HEK293 (cell line): ENCODE measurements around the gene RELCH.

Source experiments
- BCL6B ChIP-seq: fragments of 450-650 bp; formaldehyde crosslinking; IDR thresholded peaks from 2 replicates; pipeline ENCODE4 v1.5.1; 2017; ENCODE audit warnings: missing biosample characterization, missing genetic modification characterization
- GLIS2 ChIP-seq: fragments of 450-650 bp; formaldehyde crosslinking; IDR thresholded peaks from 2 replicates; pipeline ENCODE4 v1.5.1; 2016; ENCODE audit warnings: missing biosample characterization, missing genetic modification characterization
- INSM2 ChIP-seq: fragments of 450-650 bp; formaldehyde crosslinking; IDR thresholded peaks from 2 replicates; pipeline ENCODE4 v1.5.1; 2016; ENCODE audit warnings: missing biosample characterization, missing genetic modification characterization
- KLF9 ChIP-seq: fragments of 450-650 bp; formaldehyde crosslinking; IDR thresholded peaks from 2 replicates; pipeline ENCODE4 v1.5.1; 2016; ENCODE audit warnings: missing biosample characterization, missing genetic modification characterization, low read depth
- PBX3 ChIP-seq: sonication (generic); formaldehyde crosslinking; IDR thresholded peaks from 2 replicates; pipeline ENCODE4 v1.8.1; 2022; ENCODE audit warnings: mild to moderate bottlenecking, moderate library complexity, missing genetic modification reagents
- PRDM10 ChIP-seq: fragments of 450-650 bp; formaldehyde crosslinking; IDR thresholded peaks from 2 replicates; pipeline ENCODE4 v1.5.1; 2016; ENCODE audit warnings: missing biosample characterization, missing genetic modification characterization
- SP3 ChIP-seq: fragments of 450-650 bp; formaldehyde crosslinking; IDR thresholded peaks from 2 replicates; pipeline ENCODE4 v1.5.1; 2016; ENCODE audit warnings: missing biosample characterization, missing genetic modification characterization
- WT1 ChIP-seq: fragments of 450-650 bp; formaldehyde crosslinking; IDR thresholded peaks from 2 replicates; pipeline ENCODE4 v1.5.1; 2016; ENCODE audit warnings: missing biosample characterization, missing genetic modification characterization
- ZBTB10 ChIP-seq: fragments of 450-650 bp; formaldehyde crosslinking; IDR thresholded peaks from 2 replicates; pipeline ENCODE4 v1.5.1; 2016; ENCODE audit warnings: missing biosample characterization, missing genetic modification characterization
- ZBTB26 ChIP-seq: fragments of 450-650 bp; formaldehyde crosslinking; optimal IDR thresholded peaks from 2 replicates; pipeline ENCODE3; 2016; ENCODE audit warnings: missing biosample characterization, mild to moderate bottlenecking, missing genetic modification characterization
- ZBTB8A ChIP-seq: fragments of 450-650 bp; formaldehyde crosslinking; IDR thresholded peaks from 2 replicates; pipeline ENCODE4 v1.5.1; 2016; ENCODE audit warnings: missing biosample characterization, missing genetic modification characterization
- ZFP69B ChIP-seq: fragments of 450-650 bp; formaldehyde crosslinking; IDR thresholded peaks from 2 replicates; pipeline ENCODE4 v1.5.1; 2016; ENCODE audit warnings: missing biosample characterization, missing genetic modification characterization
- ZNF132 ChIP-seq: fragments of 450-650 bp; formaldehyde crosslinking; IDR thresholded peaks from 2 replicates; pipeline ENCODE4 v1.5.1; 2017; ENCODE audit warnings: missing biosample characterization, missing genetic modification characterization, borderline replicate concordance
- ZNF133 ChIP-seq: fragments of 450-650 bp; formaldehyde crosslinking; IDR thresholded peaks from 2 replicates; pipeline ENCODE4 v1.5.1; 2016; ENCODE audit warnings: missing biosample characterization, missing genetic modification characterization
- ZNF2 ChIP-seq: fragments of 450-650 bp; formaldehyde crosslinking; IDR thresholded peaks from 2 replicates; pipeline ENCODE4 v1.5.1; 2016; ENCODE audit warnings: missing biosample characterization, missing genetic modification characterization
- ZNF341 ChIP-seq: fragments of 450-650 bp; formaldehyde crosslinking; IDR thresholded peaks from 2 replicates; pipeline ENCODE4; 2016; ENCODE audit warnings: low read depth, missing biosample characterization, missing genetic modification characterization
- ZNF362 ChIP-seq: fragments of 450-650 bp; formaldehyde crosslinking; IDR thresholded peaks from 2 replicates; pipeline ENCODE4 v1.5.1; 2016; ENCODE audit warnings: missing biosample characterization, missing genetic modification characterization
- ZNF398 ChIP-seq: fragments of 450-650 bp; formaldehyde crosslinking; IDR thresholded peaks from 2 replicates; pipeline ENCODE4 v1.5.1; 2017; ENCODE audit warnings: missing biosample characterization, missing genetic modification characterization
- ZNF48 ChIP-seq: fragments of 450-650 bp; formaldehyde crosslinking; IDR thresholded peaks from 2 replicates; pipeline ENCODE4 v1.5.1; 2016; ENCODE audit warnings: missing biosample characterization, missing genetic modification characterization
- ZNF664 ChIP-seq: fragments of 450-650 bp; formaldehyde crosslinking; IDR thresholded peaks from 2 replicates; pipeline ENCODE4 v1.5.1; 2016; ENCODE audit warnings: missing biosample characterization, missing genetic modification characterization
- ZNF785 ChIP-seq: fragments of 450-650 bp; formaldehyde crosslinking; IDR thresholded peaks from 2 replicates; pipeline ENCODE4 v1.5.1; 2016; ENCODE audit warnings: missing biosample characterization, missing genetic modification characterization
- ZNF791 ChIP-seq: fragments of 450-650 bp; formaldehyde crosslinking; IDR thresholded peaks from 2 replicates; pipeline ENCODE4 v1.5.1; 2016; ENCODE audit warnings: missing biosample characterization, missing genetic modification characterization

RELCH gene

GRCh38 chr18:62324917-62325805, 138.1 kb downstream of the RELCH start, which contains the start of gene TNFRSF11A (continued):
- TF ChIP-seq ZFP69B (tag by site-specific recombination) (peak; percentile 91), GLIS2 (tag by site-specific recombination) (0 out of 2 replicates have a peak, but pooled peaks have one; percentile 11), KLF9 (tag by site-specific recombination) (0 out of 2 replicates have a peak, but pooled peaks have one; percentile 17), PRDM10 (tag by site-specific recombination) (no peak), ZNF362 (tag by site-specific recombination) (no peak), PBX3 (CRISPR knock-in tag) (no peak), WT1 (tag by site-specific recombination) (no peak), ZNF785 (tag by site-specific recombination) (0 out of 2 replicates have a peak, but pooled peaks have one; percentile 7), ZNF791 (tag by site-specific recombination) (no peak), ZBTB10 (tag by site-specific recombination) (peak; percentile 49), ZBTB26 (tag by site-specific recombination) (no peak), ZNF398 (tag by site-specific recombination) (peak; percentile 23; the same call in 1 of the 2 replicates), SP3 (peak; percentile 39), ZNF2 (tag by site-specific recombination) (no peak), BCL6B (tag by site-specific recombination) (no peak), INSM2 (tag by site-specific recombination) (0 out of 2 replicates have a peak, but pooled peaks have one; percentile 25), ZNF133 (tag by site-specific recombination) (no peak), ZNF341 (tag by site-specific recombination) (peak; percentile 68), ZNF132 (tag by site-specific recombination) (no peak), ZNF48 (tag by site-specific recombination) (no peak), ZNF664 (tag by site-specific recombination) (peak; percentile 76; the same call in 1 of the 2 replicates), ZBTB8A (tag by site-specific recombination) (peak; percentile 85)
